Activated T-helper 1 cell treated with anti-CD3 and anti-CD28 coated beads, Interleukin-2, amount 50 U/mL, for 16 hours (primary cell): ENCODE data around the gene FBLN2.
"Not testable (repeated sequence)": the region's sequence is repeated elsewhere in the genome, so short reads cannot be mapped to it uniquely, and the experiment has no call there.

ENCODE experiments used
- DNase-seq, 2 donors: peaks; one replicate each; pipeline ENCODE4 v3.0.0-alpha.2; 2020; ENCODE audit warnings: low read depth in 1 of 2, low spot score in 1 of 2

Gene FBLN2

DNA sequence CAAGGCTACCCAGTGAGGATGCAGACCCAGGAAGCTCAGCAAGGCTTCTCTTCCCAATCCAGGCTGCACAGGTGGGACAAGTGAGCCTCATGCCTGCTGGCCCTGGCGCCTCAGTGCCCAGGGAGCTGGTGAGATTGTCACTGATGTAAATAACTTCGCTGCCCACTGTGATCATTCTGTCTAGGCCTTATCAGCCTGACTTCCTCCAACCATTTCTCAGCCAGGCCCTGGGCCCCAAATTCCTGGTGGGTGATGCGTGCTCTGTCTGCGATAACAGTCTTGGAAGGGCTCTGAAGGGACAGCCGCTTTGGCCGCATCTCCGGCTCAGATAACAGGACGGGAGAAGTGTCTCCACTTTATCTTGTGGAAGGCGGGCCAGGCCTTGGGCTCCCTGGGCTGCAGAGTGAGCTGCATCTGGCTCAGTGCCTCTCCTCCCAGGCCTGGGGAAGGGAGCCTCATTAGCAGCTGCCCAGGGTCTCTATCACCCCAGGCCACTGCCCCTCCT, 2.2 kb upstream of the FBLN2 start:
- no peak for DNase-seq

GRCh38 chr3:13547591-13548371, 1.1 kb upstream of the FBLN2 start:
- DNase-seq, result no peak

DNA sequence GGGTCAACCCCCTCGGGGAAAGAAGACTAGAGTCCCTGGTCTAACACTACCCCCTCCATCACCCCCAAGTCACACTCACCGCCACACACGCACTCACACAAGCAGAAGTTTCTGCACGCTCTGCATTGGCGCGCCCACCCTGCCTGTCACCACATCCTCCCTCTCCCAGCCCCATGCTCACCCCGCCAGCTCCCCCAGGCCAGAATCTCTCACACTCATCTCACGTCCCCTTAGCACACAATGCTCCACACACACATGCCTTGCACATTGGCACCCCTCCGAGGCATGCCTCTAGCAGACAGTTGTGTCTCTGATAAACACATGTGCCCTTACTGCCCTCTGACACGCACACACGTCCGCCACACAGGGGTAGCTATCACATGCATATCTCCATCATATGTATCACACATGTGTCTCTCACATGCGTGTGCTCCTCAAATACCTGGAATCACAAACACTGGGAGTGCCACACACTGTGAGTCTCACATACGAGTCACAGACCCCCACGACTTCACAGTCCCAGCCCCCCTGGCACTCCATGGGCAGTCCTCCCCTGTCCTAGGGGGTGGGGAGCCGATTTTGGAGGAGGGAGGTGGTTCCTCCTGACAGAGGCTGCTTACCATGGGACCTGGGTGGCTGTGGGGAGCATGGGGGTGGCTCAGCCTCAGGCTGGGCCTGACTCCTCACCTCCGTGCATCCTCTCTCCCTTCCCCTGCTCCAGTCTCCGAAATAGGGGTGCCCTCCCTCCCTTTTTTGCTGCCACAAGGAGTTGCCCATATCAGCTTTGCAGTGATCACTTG, 898 bp downstream of the FBLN2 start:
- no peak for DNase-seq

GRCh38 chr3:13550423-13550690, 1.4 kb downstream of the FBLN2 start:
- no peak for DNase-seq

DNA sequence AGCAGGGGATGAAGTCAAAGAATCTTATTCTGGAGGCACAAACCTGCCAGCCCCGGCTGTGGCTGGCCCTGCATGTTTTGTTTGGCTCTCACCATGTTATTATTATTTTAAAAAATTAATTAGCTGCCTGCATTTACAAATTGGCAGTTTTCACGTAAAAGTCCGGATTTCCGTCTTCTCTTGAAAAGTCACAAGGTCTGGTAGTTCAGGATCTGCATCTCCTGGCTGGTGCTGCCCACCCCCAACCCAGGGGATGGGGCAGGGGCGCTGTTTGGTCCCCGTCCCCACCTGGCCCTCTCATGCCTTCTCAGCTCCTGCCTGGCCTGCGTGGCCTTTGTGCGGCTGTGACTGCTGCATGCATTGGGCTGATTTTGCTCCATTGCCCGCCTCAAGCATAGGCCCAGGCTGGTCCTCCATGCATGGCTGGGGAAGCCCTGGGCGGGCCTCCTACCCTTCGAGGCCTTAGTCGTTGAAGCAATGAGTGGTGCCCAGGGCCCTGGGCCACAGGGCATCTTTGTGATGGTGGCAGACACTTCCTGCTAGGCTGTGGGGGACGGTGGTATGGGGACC, 2.0 kb downstream of the FBLN2 start:
- DNase-seq, result no peak

DNA sequence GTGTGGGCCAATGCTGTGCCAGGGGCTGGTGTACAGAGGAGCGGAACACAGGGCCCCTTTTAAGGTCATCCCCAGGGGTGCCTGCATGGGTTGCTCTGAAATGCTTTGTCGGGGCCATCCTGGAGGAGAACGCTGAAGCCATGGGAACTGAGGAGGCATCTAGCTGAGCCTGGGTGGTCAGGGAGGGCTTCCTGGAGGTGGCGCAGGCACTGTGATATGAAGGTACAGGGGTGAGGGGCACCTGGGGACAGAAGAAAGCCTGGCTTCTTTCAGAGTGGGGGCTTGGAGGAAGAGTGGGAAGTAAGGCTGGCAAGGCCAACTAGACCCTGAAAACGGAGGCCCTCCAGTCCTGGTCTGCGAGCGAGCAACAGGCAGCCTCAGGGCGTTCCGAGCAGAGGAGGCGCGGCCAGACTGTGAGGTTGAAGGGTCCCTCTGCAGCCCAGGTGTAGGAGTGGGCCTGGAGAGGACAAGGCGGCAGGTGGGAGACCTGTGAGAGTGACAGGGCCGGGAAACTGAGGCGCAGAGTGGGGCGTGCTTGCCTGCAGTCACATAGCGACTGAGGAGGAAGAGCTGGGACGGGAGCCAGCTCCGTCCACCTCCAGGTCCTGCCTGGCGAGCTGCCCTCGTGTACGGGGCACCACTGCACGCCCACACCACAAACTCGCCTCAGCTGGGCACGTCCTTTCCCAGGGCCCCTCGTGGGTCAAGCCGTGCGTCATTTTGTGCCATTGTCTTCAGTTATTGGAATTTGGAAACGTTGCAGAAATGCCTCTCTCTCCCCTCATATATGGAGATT, 4.1 kb downstream of the FBLN2 start:
- DNase-seq, result no peak

DNA sequence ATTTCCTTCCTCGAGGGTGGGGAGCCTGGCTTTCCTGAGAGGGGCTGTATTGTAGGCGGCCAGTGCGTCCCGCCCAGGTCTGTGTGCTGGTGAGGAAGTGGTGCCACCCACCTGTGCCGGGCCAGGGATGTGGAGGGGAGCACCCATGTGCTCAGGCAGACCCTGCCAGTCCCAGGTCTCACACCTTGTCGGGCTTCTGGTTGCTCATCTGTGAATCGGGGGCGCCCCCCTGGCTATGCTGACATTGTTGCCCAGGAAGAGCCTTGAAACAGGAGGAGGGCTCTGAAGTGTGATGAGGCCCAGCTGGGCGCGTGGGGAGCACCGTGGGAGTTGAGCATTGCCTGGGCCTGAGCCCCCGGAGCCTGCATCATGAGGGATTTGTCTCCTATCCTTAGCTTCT, 4.8 kb downstream of the FBLN2 start:
- no peak for DNase-seq

DNA sequence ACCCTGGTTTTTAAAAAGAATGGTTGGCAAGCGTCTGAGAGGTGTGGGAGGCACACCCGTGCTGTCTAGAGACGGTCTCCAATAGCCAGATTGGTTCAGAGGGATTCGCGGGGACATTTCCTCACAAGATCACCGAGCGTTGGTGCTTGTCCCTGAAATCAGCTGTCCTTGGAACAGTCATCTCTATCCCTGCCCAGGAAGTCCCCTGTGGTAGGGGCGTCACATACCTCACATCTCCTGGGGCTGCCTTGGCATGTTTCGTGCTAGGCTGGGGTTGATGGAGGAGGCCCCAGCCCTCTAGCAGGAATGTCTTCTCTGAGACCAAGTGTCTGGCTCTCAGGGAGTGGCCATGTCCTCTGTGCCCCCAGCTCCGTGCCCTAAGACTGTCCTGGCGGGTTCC, 6.8 kb downstream of the FBLN2 start:
- DNase-seq, result no peak

DNA sequence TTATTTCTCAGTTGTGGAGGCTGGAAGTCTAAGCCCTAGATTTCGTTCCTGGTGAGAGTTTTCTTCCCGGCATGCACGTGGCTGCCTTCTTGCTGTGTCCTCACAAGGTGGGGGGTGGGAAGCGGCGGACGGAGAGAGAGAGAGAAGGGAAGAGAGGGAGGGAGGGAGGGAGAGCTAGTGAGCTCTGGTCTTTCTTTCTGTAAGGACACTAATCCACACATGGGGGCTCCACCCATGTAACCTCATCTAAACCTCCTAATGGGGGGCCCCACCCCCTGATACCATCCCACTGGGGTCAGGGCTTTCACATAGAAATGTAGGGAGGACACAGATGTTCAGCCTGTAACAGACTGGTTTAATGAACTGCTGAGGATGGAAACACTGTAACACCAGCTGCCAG, 7.3 kb downstream of the FBLN2 start:
- no peak for DNase-seq

- DNase-seq, result no peak
These were observed 8.0 kb downstream of the FBLN2 start for GRCh38 chr3:13556917-13557316.

- DNase-seq, result no peak
These were observed 8.5 kb downstream of the FBLN2 start for GRCh38 chr3:13557417-13557816.

GRCh38 chr3:13557926-13558325, 9.0 kb downstream of the FBLN2 start:
- no peak for DNase-seq

DNA sequence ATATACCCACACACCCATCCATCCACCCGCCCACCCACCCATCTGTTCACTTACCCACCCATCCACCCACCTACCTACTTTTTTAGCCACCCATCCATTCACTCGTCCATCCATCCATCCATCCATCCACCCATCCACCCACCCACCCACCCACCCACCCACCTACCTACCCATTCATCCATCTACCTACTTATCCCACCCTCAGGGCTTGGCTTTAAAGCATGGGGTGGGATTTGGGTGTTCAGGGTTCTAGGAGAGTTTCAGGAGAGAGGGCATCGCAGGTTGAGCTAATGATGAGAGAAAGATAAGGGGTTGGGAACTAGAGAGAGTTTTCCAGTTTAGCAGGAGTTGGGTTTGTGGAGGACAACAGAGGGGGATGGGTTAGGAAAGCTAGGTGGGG, 9.7 kb downstream of the FBLN2 start:
- DNase-seq, result no peak

GRCh38 chr3:13559764-13560525, 11.0 kb downstream of the FBLN2 start:
- DNase-seq, result no peak

- DNase-seq, result no peak
These were observed 12.5 kb downstream of the FBLN2 start for GRCh38 chr3:13561376-13561775.

DNA sequence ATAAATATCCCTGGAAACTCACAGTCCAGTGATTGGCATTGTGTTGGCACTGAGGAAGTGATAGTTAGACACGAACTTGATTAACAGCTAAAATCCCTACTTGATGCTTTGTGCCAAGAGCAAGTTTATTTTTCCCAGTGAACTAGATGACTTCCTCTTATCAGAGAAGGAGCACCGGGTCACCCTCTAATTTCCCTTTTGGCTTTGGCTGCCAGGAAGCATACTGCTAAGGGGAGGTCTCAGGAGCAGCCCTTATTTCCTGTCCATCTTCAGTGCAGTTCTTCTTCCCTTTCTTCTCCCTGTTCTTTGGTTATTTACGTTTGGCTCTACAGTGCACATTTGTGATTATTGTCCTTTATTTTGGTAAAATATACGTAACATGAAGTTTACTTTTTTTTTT, 13.0 kb downstream of the FBLN2 start:
- no peak for DNase-seq

GRCh38 chr3:13562421-13562820, 13.5 kb downstream of the FBLN2 start:
- not testable (repeated sequence) for DNase-seq

DNA sequence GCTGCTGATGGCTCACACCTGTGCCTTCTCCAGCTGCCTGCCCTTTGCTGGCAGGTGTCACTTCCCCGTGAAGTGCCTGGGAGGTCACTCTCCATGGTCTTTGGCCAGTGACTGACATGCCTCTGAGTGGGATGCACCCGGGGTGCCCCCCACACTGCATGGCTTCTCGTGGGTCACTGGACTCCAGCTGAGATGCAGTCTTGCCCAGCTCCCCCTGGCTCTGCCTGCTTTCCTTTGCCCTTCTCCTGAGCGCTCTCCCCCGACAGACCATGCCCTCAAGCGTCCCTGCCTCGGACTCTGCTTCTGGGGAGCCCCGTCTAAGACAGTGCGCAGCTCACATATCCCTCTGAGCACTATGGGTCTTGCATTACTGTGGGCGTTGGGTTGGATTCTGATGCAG, 14.4 kb downstream of the FBLN2 start:
- no peak for DNase-seq

DNA sequence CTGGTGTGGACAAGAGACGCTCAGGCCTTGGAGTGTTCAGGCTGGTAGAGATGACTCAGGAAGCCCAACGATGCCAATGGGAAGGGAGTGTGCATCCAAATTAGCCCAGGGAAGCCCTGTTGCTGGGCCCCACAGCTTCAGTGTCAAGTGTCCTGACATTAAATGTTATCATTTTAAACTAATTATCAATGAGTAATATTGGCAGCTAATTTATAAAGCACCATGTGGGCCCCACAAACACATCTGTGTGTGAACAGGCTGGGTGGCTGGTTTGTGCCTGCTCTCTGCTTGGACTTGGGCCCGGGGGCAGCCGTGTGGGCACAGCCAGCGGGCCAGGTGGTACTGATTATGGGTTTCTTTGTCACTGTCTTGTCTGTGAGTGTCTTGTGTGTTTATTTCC, 15.0 kb downstream of the FBLN2 start:
- no peak for DNase-seq

GRCh38 chr3:13564751-13565560, 16.0 kb downstream of the FBLN2 start:
- DNase-seq, result no peak
